HepG2 (cell line): ENCODE results near the gene MAN1B1. TPM values are rescaled to one million over a fixed set of nuclear protein-coding genes. Genes with fewer than 3 reads are reported as not detected.
A peak's percentile ranks its signal among the peaks of the same experiment; 100 is the strongest.

Experiments used
- ATAC-seq: fragments of 200-7000 bp; cut with Tn5 transposase; 3 replicates; pipeline ENCODE4 v1.9.1; 2020; ENCODE audit warnings: mild to moderate bottlenecking, moderate library complexity
- BruUV-seq: library from RNA; stranded (reverse); fragments of 400-500 nt; replicated peaks from 2 replicates; lab custom pipeline; 2021; lab: Mats Ljungman, UMichigan
- CTCF ChIA-PET: fragments of 300-600 bp; formaldehyde crosslinking; extraction: SDS; loops from one replicate; lab custom pipeline; 2021; ENCODE audit warnings: low total read pairs, inconsistent platforms, low intra/inter-chr PET ratio; lab: Yijun Ruan, JAX
- POLR2A ChIA-PET: fragments of 350-600 bp; sonication (Branson Sonifier 250); formaldehyde crosslinking; loops from one replicate; lab custom pipeline; 2020; ENCODE audit warnings: antibody characterized with exemption, inconsistent platforms; lab: Yijun Ruan, JAX
- DNase-seq: peaks from one replicate; pipeline ENCODE4 v3.0.0-alpha.2; 2015; ENCODE audit warnings: low spot score
- FAIRE-seq: peaks from 3 replicates; lab custom pipeline; 2011; peaks lifted over from hg19 to GRCh38; lab: Jason Lieb, UNC
- H2AFZ ChIP-seq: one replicate; pipeline ENCODE4 v1.6.1; 2011; ENCODE audit warnings: low read length, inconsistent platforms
- H3K27ac ChIP-seq: fragments of 300-600 bp; 3 replicates; pipeline ENCODE4 v1.8.0; 2011; ENCODE audit warnings: mixed run types, mild to moderate bottlenecking, mixed read lengths, low read length, inconsistent platforms; ENCODE audit not compliant: insufficient read depth; ENCODE audit errors: extremely low read length
- H3K27me3 ChIP-seq, 2 experiments: fragments of 200-600 bp in 1 of 2; 2 replicates in 1 of 2; 3 replicates in 1 of 2; pipeline versions ENCODE4 v1.6.0 to v1.8.0; 2011; ENCODE audit warnings: low read length in 2 of 2, mild to moderate bottlenecking in 2 of 2, moderate library complexity in 2 of 2, inconsistent platforms in 1 of 2; ENCODE audit not compliant: insufficient read depth in 2 of 2, control insufficient read depth in 1 of 2
- H3K36me3 ChIP-seq, 2 experiments: fragments of 200-600 bp in 1 of 2; replicated peaks in 1 of 2; 2 replicates in 1 of 2; 3 replicates in 1 of 2; pipeline versions ENCODE4 v1.5.1 to v1.8.0; 2011; ENCODE audit warnings: low read length in 2 of 2, inconsistent platforms in 1 of 2; ENCODE audit not compliant: insufficient read depth in 2 of 2, control insufficient read depth in 1 of 2
- H3K4me1 ChIP-seq: 2 replicates; pipeline ENCODE4 v1.5.1; 2012; ENCODE audit warnings: low read length, inconsistent platforms; ENCODE audit not compliant: insufficient read depth
- H3K4me2 ChIP-seq: 2 replicates; pipeline ENCODE4 v1.6.0; 2011; ENCODE audit warnings: low read depth, low read length, inconsistent platforms
- H3K4me3 ChIP-seq, 3 experiments: fragments of 200-600 bp in 1 of 3; sonication (generic), shearing (Covaris generic) in 1 of 3; replicated peaks in 1 of 3; 2 replicates each; pipeline ENCODE4 v1.5.1; 2011 to 2016; ENCODE audit warnings: low read length in 3 of 3, inconsistent platforms in 2 of 3, low read depth in 2 of 3, mild to moderate bottlenecking in 2 of 3, control low read depth in 1 of 3, mixed read lengths in 1 of 3; ENCODE audit not compliant: insufficient read depth in 1 of 3
- H3K79me2 ChIP-seq: one replicate; pipeline ENCODE4 v1.6.1; 2011; ENCODE audit warnings: low read length, inconsistent platforms; ENCODE audit not compliant: insufficient read depth
- H3K9ac ChIP-seq: 2 replicates; pipeline ENCODE4 v1.6.0; 2011; ENCODE audit warnings: mild to moderate bottlenecking, low read depth, low read length, inconsistent platforms; ENCODE audit not compliant: insufficient read depth
- H3K9me3 ChIP-seq: 2 replicates; pipeline ENCODE4 v1.5.1; 2012; ENCODE audit warnings: mild to moderate bottlenecking, low read length
- H4K20me1 ChIP-seq: 2 replicates; pipeline ENCODE4 v1.6.0; 2011; ENCODE audit warnings: inconsistent platforms, mild to moderate bottlenecking, low read length, moderate library complexity; ENCODE audit not compliant: insufficient read depth
- BATF2 ChIP-seq: sonication (generic); formaldehyde crosslinking; IDR thresholded peaks from 2 replicates; pipeline ENCODE4 v1.8.0; 2022; ENCODE audit warnings: mild to moderate bottlenecking, missing genetic modification reagents, moderate library complexity
- BCL3 ChIP-seq: sonication (generic); formaldehyde crosslinking; IDR thresholded peaks from 2 replicates; pipeline ENCODE4 v1.5.1; 2020; ENCODE audit warnings: mild to moderate bottlenecking, missing genetic modification reagents, moderate library complexity
- FIP1L1 ChIP-seq: fragments of 200-400 bp; formaldehyde crosslinking; IDR thresholded peaks from 2 replicates; pipeline ENCODE4 v1.6.1; 2018; ENCODE audit warnings: low read depth, mild to moderate bottlenecking, low read length, moderate library complexity, borderline replicate concordance; ENCODE audit not compliant: insufficient read depth
- GATAD2A ChIP-seq: IDR thresholded peaks from 2 replicates; pipeline ENCODE4 v1.6.1; 2016
- HDAC1 ChIP-seq: sonication (generic); formaldehyde crosslinking; IDR thresholded peaks from 2 replicates; pipeline ENCODE4 v1.5.1; 2020; ENCODE audit warnings: mild to moderate bottlenecking, missing genetic modification reagents
- IKZF1 ChIP-seq: fragments of 450-650 bp; IDR thresholded peaks from 2 replicates; pipeline ENCODE4 v1.7.1; 2016
- SAP130 ChIP-seq: IDR thresholded peaks from 2 replicates; pipeline ENCODE4 v1.6.1; 2016; ENCODE audit warnings: low read depth
- SRF ChIP-seq: IDR thresholded peaks from 2 replicates; pipeline ENCODE4 v1.6.1; 2011; ENCODE audit warnings: mild to moderate bottlenecking, low read depth, low read length, moderate library complexity
- TBX2 ChIP-seq: sonication (generic); formaldehyde crosslinking; IDR thresholded peaks from 2 replicates; pipeline ENCODE4 v1.5.0; 2020; ENCODE audit warnings: missing genetic modification reagents, mild to moderate bottlenecking, borderline replicate concordance
- YEATS4 ChIP-seq: sonication (generic); formaldehyde crosslinking; IDR thresholded peaks from 2 replicates; pipeline ENCODE4 v1.4.0; 2020; ENCODE audit warnings: missing genetic modification reagents, borderline replicate concordance
- ZGPAT ChIP-seq: IDR thresholded peaks from 2 replicates; pipeline ENCODE4 v1.6.1; 2016; ENCODE audit warnings: mild to moderate bottlenecking
- ZMYM4 ChIP-seq: sonication (generic); formaldehyde crosslinking; IDR thresholded peaks from 2 replicates; pipeline ENCODE4 v1.8.1; 2023; ENCODE audit warnings: mild to moderate bottlenecking, missing genetic modification reagents
- ZNF143 ChIP-seq: sonication (generic); formaldehyde crosslinking; IDR thresholded peaks from 2 replicates; pipeline ENCODE4 v1.4.0; 2020; ENCODE audit warnings: missing genetic modification reagents
- ZNF343 ChIP-seq: sonication (generic); formaldehyde crosslinking; IDR thresholded peaks from 2 replicates; pipeline ENCODE4 v1.4.0; 2020; ENCODE audit warnings: mild to moderate bottlenecking, missing genetic modification reagents
- ZNF570 ChIP-seq: sonication (generic); formaldehyde crosslinking; IDR thresholded peaks from 2 replicates; pipeline ENCODE4 v1.4.0; 2020; ENCODE audit warnings: mild to moderate bottlenecking, missing genetic modification reagents, borderline replicate concordance
- ZNF784 ChIP-seq: sonication (generic); formaldehyde crosslinking; IDR thresholded peaks from 2 replicates; pipeline ENCODE4 v1.5.1; 2020; ENCODE audit warnings: missing genetic modification reagents, mild to moderate bottlenecking, borderline replicate concordance
- ZNF879 ChIP-seq: sonication (generic); formaldehyde crosslinking; IDR thresholded peaks from 2 replicates; pipeline ENCODE4 v1.8.1; 2023; ENCODE audit warnings: missing genetic modification reagents
- WGBS: methylation state at CpG from one replicate; pipeline ENCODE4 v1.1.6; 2017; ENCODE audit warnings: low lambda C conversion rate; 5-methylcytosine and 5-hydroxymethylcytosine counted together
- in situ Hi-C: cut with HindIII; loops from 2 replicates; pipeline ENCODE4 v1.10.0; 2017; ENCODE audit warnings: low pct_unique_long_range_greater_than_20kb; ENCODE audit not compliant: extremely low pct_ligation_motif_present
- intact Hi-C: fragments of 100-400 bp; cut with micrococcal nuclease; formaldehyde crosslinking; loops from one replicate; pipeline ENCODE4 v1.10.0; 2022; ENCODE audit not compliant: unreplicated experiment
- polyA plus RNA-seq, 8 experiments: library from polyadenylated mRNA; depleted of rRNA in 3 of 8; stranded (reverse) in 7 of 8; unstranded in 1 of 8; fragments of >200 nt; fragmentation: Illumina TruSeq in 4 of 8; extraction: Trizol in 4 of 8; gene quantifications; 2 replicates each; pipeline versions ENCODE4 v1.2.1 to v1.2.3, GENCODE V29; 2011 to 2016; ENCODE audit warnings: low read depth in 4 of 8, missing spikeins in 1 of 8, mixed read lengths in 1 of 8; ENCODE audit not compliant: insufficient read depth in 1 of 8
- total RNA-seq, 5 experiments: library from RNA; depleted of rRNA; stranded (reverse); fragments of >200 nt; fragmentation: Illumina TruSeq; extraction: Trizol; gene quantifications; 2 replicates each; pipeline ENCODE4 v1.2.3, GENCODE V29; 2016; ENCODE audit warnings: low read depth in 1 of 5

The MAN1B1 gene
- total and polyA plus RNA-seq, 2 of the 13 experiments (the other 11 are each of a cell fraction or from before 2014, with no cell fraction given), result 48.9 to 59.5 TPM

- peak; percentile 20; the same call in 1 of the 2 replicates for TF ChIP-seq ZGPAT (CRISPR knock-in tag)
- no peak for TF ChIP-seq IKZF1
- TF ChIP-seq SRF, result 0 out of 2 replicates have a peak, but pooled peaks have one; percentile 17
- TF ChIP-seq BCL3 (CRISPR knock-in tag), result 0 out of 2 replicates have a peak, but pooled peaks have one; percentile 44
- peak; percentile 29; the same call in 1 of the 2 replicates for TF ChIP-seq SAP130 (CRISPR knock-in tag)
- TF ChIP-seq GATAD2A (CRISPR knock-in tag), result peak; percentile 5; the same call in 1 of the 2 replicates
Observed at GRCh38 chr9:137127301-137128157, 40.7 kb downstream of the MAN1B1 start (continued).

- peaks cover 19% of the 10 kb centered on the region for H3K79me2 ChIP-seq
- intact Hi-C loops (no loop called here), in situ Hi-C loops (no loop called here)
- ChIA-PET CTCF (no interaction called here), POLR2A (interaction anchor here (0.6 to 2.2 kb wide), 15 partner anchors 12 to 148 kb away, joined by 3 to 16 read pairs (median 5); partner anchors contain the start of genes ENTPD2, MAN1B1, RNF224 and SSNA1)
- 1% methylated on average over 19 of the region's 19 CpGs for WGBS
- no peak for FAIRE-seq
- H3K9me3 ChIP-seq, result no peaks in the 10 kb centered on the region
- no peak overlapping the region for H2AFZ ChIP-seq
- H3K4me2 ChIP-seq, result peak overlapping the region; percentile 98
- no peaks in the 10 kb centered on the region for H3K36me3 ChIP-seq
- H4K20me1 ChIP-seq, result peaks cover 5% of the 10 kb centered on the region; the same call in 1 of the 2 replicates
- peak; percentile 3; the same call in 1 of the 3 replicates for ATAC-seq
- peak overlapping the region; percentile 82 for H3K27ac ChIP-seq
- H3K4me1 ChIP-seq, result peaks cover 24% of the 10 kb centered on the region
- peak overlapping the region; percentile 80 for H3K9ac ChIP-seq
- DNase-seq, result no peak
- peak overlapping the region; percentile 75 to 90 (median 85) for H3K4me3 ChIP-seq
- H3K27me3 ChIP-seq, result no peaks in the 10 kb centered on the region
- TSS peak; percentile 62 for BruUV-seq
- TF ChIP-seq HDAC1 (no peak), YEATS4 (CRISPR knock-in tag) (no peak), ZMYM4 (no peak), TBX2 (0 out of 2 replicates have a peak, but pooled peaks have one; percentile 36), ZNF784 (CRISPR knock-in tag) (no peak), ZNF570 (CRISPR knock-in tag) (0 out of 2 replicates have a peak, but pooled peaks have one; percentile 19), FIP1L1 (no peak), ZNF343 (0 out of 2 replicates have a peak, but pooled peaks have one; percentile 14), ZNF143 (CRISPR knock-in tag) (no peak), ZNF879 (CRISPR knock-in tag) (no peak; the same call in 1 of the 2 replicates), BATF2 (CRISPR knock-in tag) (0 out of 2 replicates have a peak, but pooled peaks have one; percentile 4)
Observed at GRCh38 chr9:137128158-137128861, 41.5 kb downstream of the MAN1B1 start.
